ENCODE measurements around the gene HPD. TPM values are rescaled to one million over a fixed set of nuclear protein-coding genes. Genes with fewer than 3 reads are reported as not detected.
"Not testable (repeated sequence)": the region's sequence is repeated elsewhere in the genome, so short reads cannot be mapped to it uniquely, and the experiment has no call there.

The HPD gene
- total RNA-seq, 1 donor from 2014 or later = not detected

- H3K36me3 Mint-ChIP-seq (ENCODE audit: low read depth) = no peaks in the 10 kb centered on the region
- peak within 1 kb of the TSS; percentile 100 for H3K4me3 Mint-ChIP-seq (ENCODE audit: unreplicated experiment)
- peak; percentile 81 for TF ChIP-seq CTCF (IDR thresholded peaks at IDR 0.05)
- H3K27me3 Mint-ChIP-seq (ENCODE audit: low read depth) = no peaks in the 10 kb centered on the region
- H3K9me3 Mint-ChIP-seq (ENCODE audit: low read depth) = no peaks in the 10 kb centered on the region
- peaks cover 38% of the 10 kb centered on the region for H3K4me1 Mint-ChIP-seq (ENCODE audit: low read depth)
- DNase-seq (ENCODE audit: low spot score) = peak; percentile 99
- peak within 1 kb of the TSS; percentile 99 for H3K27ac Mint-ChIP-seq (ENCODE audit: unreplicated experiment)
Measured at GRCh38 chr12:121888478-121889273, 30.0 kb upstream of the HPD start, which contains the start of gene PSMD9. Gene PSMD9, plus strand, starts transcription at chr12:121888790. Its CDS starts 67 bp downstream, at chr12:121888857.

GRCh38 chr12:121888083-121888477 lies 29.4 kb upstream of the HPD start:
- no peak for DNase-seq (ENCODE audit: low spot score)
- no peaks in the 10 kb centered on the region for H3K36me3 Mint-ChIP-seq (ENCODE audit: low read depth)
- peak overlapping the region; percentile 100 for H3K4me3 Mint-ChIP-seq (ENCODE audit: unreplicated experiment)
- no peaks in the 10 kb centered on the region for H3K9me3 Mint-ChIP-seq (ENCODE audit: low read depth)
- peaks cover 33% of the 10 kb centered on the region for H3K4me1 Mint-ChIP-seq (ENCODE audit: low read depth)
- peak; percentile 44 for TF ChIP-seq CTCF (IDR thresholded peaks at IDR 0.05)
- H3K27ac Mint-ChIP-seq (ENCODE audit: unreplicated experiment) = peak overlapping the region; percentile 99
- peaks cover 2% of the 10 kb centered on the region for H3K27me3 Mint-ChIP-seq (ENCODE audit: low read depth)

GRCh38 chr12:121885129-121885528 lies 26.5 kb upstream of the HPD start:
- H3K4me3 Mint-ChIP-seq (ENCODE audit: unreplicated experiment); H3K36me3 Mint-ChIP-seq (ENCODE audit: low read depth); H3K27me3 Mint-ChIP-seq (ENCODE audit: low read depth); H3K27ac Mint-ChIP-seq (ENCODE audit: unreplicated experiment); H3K9me3 Mint-ChIP-seq (ENCODE audit: low read depth); DNase-seq (ENCODE audit: low spot score): not testable (repeated sequence)
- H3K4me1 Mint-ChIP-seq (ENCODE audit: low read depth) = peaks cover 20% of the 10 kb centered on the region

GRCh38 chr12:121883315-121883660 lies 24.6 kb upstream of the HPD start:
- Mint-ChIP-seq H3K27me3 (ENCODE audit: low read depth) (peaks cover 3% of the 10 kb centered on the region), H3K36me3 (ENCODE audit: low read depth) (no peaks in the 10 kb centered on the region), H3K4me1 (ENCODE audit: low read depth) (peaks cover 6% of the 10 kb centered on the region), H3K9me3 (ENCODE audit: low read depth) (no peaks in the 10 kb centered on the region), H3K27ac (ENCODE audit: unreplicated experiment) (no peak overlapping the region), H3K4me3 (ENCODE audit: unreplicated experiment) (no peak overlapping the region)
- no peak for TF ChIP-seq CTCF (IDR thresholded peaks at IDR 0.05)
- DNase-seq (ENCODE audit: low spot score) = no peak

GRCh38 chr12:121876080-121876447 lies 17.4 kb upstream of the HPD start:
- H3K27ac Mint-ChIP-seq (ENCODE audit: unreplicated experiment); H3K9me3 Mint-ChIP-seq (ENCODE audit: low read depth); DNase-seq (ENCODE audit: low spot score); H3K4me1 Mint-ChIP-seq (ENCODE audit: low read depth); H3K36me3 Mint-ChIP-seq (ENCODE audit: low read depth); H3K4me3 Mint-ChIP-seq (ENCODE audit: unreplicated experiment); H3K27me3 Mint-ChIP-seq (ENCODE audit: low read depth): not testable (repeated sequence)

GRCh38 chr12:121875582-121875981 lies 16.9 kb upstream of the HPD start:
- DNase-seq (ENCODE audit: low spot score) = no peak
- Mint-ChIP-seq H3K4me3 (ENCODE audit: unreplicated experiment) (no peak overlapping the region), H3K4me1 (ENCODE audit: low read depth) (peaks cover 9% of the 10 kb centered on the region), H3K27ac (ENCODE audit: unreplicated experiment) (no peak overlapping the region), H3K9me3 (ENCODE audit: low read depth) (no peaks in the 10 kb centered on the region), H3K36me3 (ENCODE audit: low read depth) (no peaks in the 10 kb centered on the region), H3K27me3 (ENCODE audit: low read depth) (no peaks in the 10 kb centered on the region)
- TF ChIP-seq CTCF (IDR thresholded peaks at IDR 0.05) = no peak
